ENCODE results near the gene PPP1R37. TPM values are rescaled to one million over a fixed set of nuclear protein-coding genes. Genes with fewer than 3 reads are reported as not detected.

The PPP1R37 gene
- total and polyA plus RNA-seq, 4 donors, result 7.1 to 22.7 (median 14.4) TPM

GRCh38 chr19:45125360-45125759, 32.4 kb downstream of the PPP1R37 start:
- H3K4me3 ChIP-seq (ENCODE audit: low read length in 2 of 2), result no peak overlapping the region
- WGBS, 2 donors, result 92 to 94% methylated on average over 9 of the region's 9 CpGs
- H3K4me1 ChIP-seq (ENCODE audit: control insufficient read depth in 1 of 2, insufficient read depth in 2 of 2, low read length in 2 of 2), result no peaks in the 10 kb centered on the region
- no peaks in the 10 kb centered on the region for H3K36me3 ChIP-seq (ENCODE audit: control insufficient read depth in 1 of 2, insufficient read depth in 2 of 2, low read length in 1 of 2)
- no peak overlapping the region for H3K27ac ChIP-seq (ENCODE audit: low read depth in 1 of 2, low read length in 2 of 2)
- ATAC-seq (ENCODE audit: low FRiP score) (no peak), DNase-seq (no peak)
- no peaks in the 10 kb centered on the region for H3K9me3 ChIP-seq (ENCODE audit: control insufficient read depth, low read length)
- intact Hi-C loops (cut with DNase I), result no loop called here
- H3K27me3 ChIP-seq (ENCODE audit: control insufficient read depth in 1 of 2, insufficient read depth in 2 of 2, low read length in 1 of 2), result no peaks in the 10 kb centered on the region

GRCh38 chr19:45125975-45126493, 33.1 kb downstream of the PPP1R37 start:
- DNase-seq, result peak in 1 of 2 donors; percentile 63
- no peaks in the 10 kb centered on the region for H3K36me3 ChIP-seq (ENCODE audit: control insufficient read depth in 1 of 2, insufficient read depth in 2 of 2, low read length in 1 of 2)
- no peak overlapping the region for H3K4me3 ChIP-seq (ENCODE audit: low read length in 2 of 2)
- no peaks in the 10 kb centered on the region for H3K9me3 ChIP-seq (ENCODE audit: control insufficient read depth, low read length)
- no peak overlapping the region for H3K27ac ChIP-seq (ENCODE audit: low read depth in 1 of 2, low read length in 2 of 2)
- 63% methylated on average over 12 of the region's 12 CpGs for WGBS, 2 donors
- no peaks in the 10 kb centered on the region for H3K27me3 ChIP-seq (ENCODE audit: control insufficient read depth in 1 of 2, insufficient read depth in 2 of 2, low read length in 1 of 2)
- H3K4me1 ChIP-seq (ENCODE audit: control insufficient read depth in 1 of 2, insufficient read depth in 2 of 2, low read length in 2 of 2), result no peaks in the 10 kb centered on the region
- intact Hi-C loops (cut with DNase I), result no loop called here
- no peak for ATAC-seq (ENCODE audit: low FRiP score)

GRCh38 chr19:45126654-45127053, 33.7 kb downstream of the PPP1R37 start:
- no peaks in the 10 kb centered on the region for H3K9me3 ChIP-seq (ENCODE audit: control insufficient read depth, low read length)
- no peaks in the 10 kb centered on the region for H3K36me3 ChIP-seq (ENCODE audit: control insufficient read depth in 1 of 2, insufficient read depth in 2 of 2, low read length in 1 of 2)
- DNase-seq, result no peak
- H3K4me1 ChIP-seq (ENCODE audit: control insufficient read depth in 1 of 2, insufficient read depth in 2 of 2, low read length in 2 of 2), result no peaks in the 10 kb centered on the region
- 95 to 96% methylated on average over 7 of the region's 7 CpGs for WGBS, 2 donors
- no peak overlapping the region for H3K27ac ChIP-seq (ENCODE audit: low read depth in 1 of 2, low read length in 2 of 2)
- ATAC-seq (ENCODE audit: low FRiP score), result no peak
- intact Hi-C loops (cut with DNase I), result no loop called here
- H3K4me3 ChIP-seq (ENCODE audit: low read length in 2 of 2), result no peak overlapping the region
- no peaks in the 10 kb centered on the region for H3K27me3 ChIP-seq (ENCODE audit: control insufficient read depth in 1 of 2, insufficient read depth in 2 of 2, low read length in 1 of 2)

GRCh38 chr19:45128146-45128545, 35.2 kb downstream of the PPP1R37 start:
- Histone ChIP-seq H3K36me3 (ENCODE audit: control insufficient read depth in 1 of 2, insufficient read depth in 2 of 2, low read length in 1 of 2) (no peaks in the 10 kb centered on the region), H3K4me1 (ENCODE audit: control insufficient read depth in 1 of 2, insufficient read depth in 2 of 2, low read length in 2 of 2) (no peaks in the 10 kb centered on the region), H3K27me3 (ENCODE audit: control insufficient read depth in 1 of 2, insufficient read depth in 2 of 2, low read length in 1 of 2) (no peaks in the 10 kb centered on the region), H3K9me3 (ENCODE audit: control insufficient read depth, low read length) (no peaks in the 10 kb centered on the region), H3K4me3 (ENCODE audit: low read length in 2 of 2) (no peak overlapping the region), H3K27ac (ENCODE audit: low read depth in 1 of 2, low read length in 2 of 2) (no peak overlapping the region)
- ATAC-seq (ENCODE audit: low FRiP score) (no peak), DNase-seq (no peak)
- intact Hi-C loops (cut with DNase I), result no loop called here
- WGBS, 2 donors, result 94% methylated on average over 5 of the region's 5 CpGs

- Histone ChIP-seq H3K4me1 (ENCODE audit: control insufficient read depth in 1 of 2, insufficient read depth in 2 of 2, low read length in 2 of 2) (no peaks in the 10 kb centered on the region), H3K4me3 (ENCODE audit: low read length in 2 of 2) (no peak overlapping the region), H3K9me3 (ENCODE audit: control insufficient read depth, low read length) (no peaks in the 10 kb centered on the region), H3K27me3 (ENCODE audit: control insufficient read depth in 1 of 2, insufficient read depth in 2 of 2, low read length in 1 of 2) (no peaks in the 10 kb centered on the region), H3K27ac (ENCODE audit: low read depth in 1 of 2, low read length in 2 of 2) (no peak overlapping the region), H3K36me3 (ENCODE audit: control insufficient read depth in 1 of 2, insufficient read depth in 2 of 2, low read length in 1 of 2) (no peaks in the 10 kb centered on the region)
- ATAC-seq (ENCODE audit: low FRiP score) (no peak), DNase-seq (no peak)
- intact Hi-C loops (cut with DNase I), result no loop called here
- 88 to 93% methylated on average over 5 of the region's 5 CpGs for WGBS, 2 donors
These were observed 35.8 kb downstream of the PPP1R37 start for GRCh38 chr19:45128806-45129205.

GRCh38 chr19:45130236-45130635, 37.3 kb downstream of the PPP1R37 start:
- WGBS, 2 donors, result 85 to 91% methylated on average over 13 of the region's 13 CpGs
- no peak for DNase-seq
- Histone ChIP-seq H3K27me3 (ENCODE audit: control insufficient read depth in 1 of 2, insufficient read depth in 2 of 2, low read length in 1 of 2) (no peaks in the 10 kb centered on the region), H3K36me3 (ENCODE audit: control insufficient read depth in 1 of 2, insufficient read depth in 2 of 2, low read length in 1 of 2) (no peaks in the 10 kb centered on the region), H3K4me1 (ENCODE audit: control insufficient read depth in 1 of 2, insufficient read depth in 2 of 2, low read length in 2 of 2) (no peaks in the 10 kb centered on the region), H3K9me3 (ENCODE audit: control insufficient read depth, low read length) (no peaks in the 10 kb centered on the region), H3K4me3 (ENCODE audit: low read length in 2 of 2) (no peak overlapping the region), H3K27ac (ENCODE audit: low read depth in 1 of 2, low read length in 2 of 2) (no peak overlapping the region)
- intact Hi-C loops (cut with DNase I), result no loop called here
- no peak for ATAC-seq (ENCODE audit: low FRiP score)

GRCh38 chr19:45130888-45131615, 38.1 kb downstream of the PPP1R37 start:
- no peak for DNase-seq
- H3K4me3 ChIP-seq (ENCODE audit: low read length in 2 of 2), result no peak overlapping the region
- H3K9me3 ChIP-seq (ENCODE audit: control insufficient read depth, low read length), result no peaks in the 10 kb centered on the region
- H3K4me1 ChIP-seq (ENCODE audit: control insufficient read depth in 1 of 2, insufficient read depth in 2 of 2, low read length in 2 of 2), result no peaks in the 10 kb centered on the region
- 61 to 62% methylated on average over 13 of the region's 13 CpGs for WGBS, 2 donors
- intact Hi-C loops (cut with DNase I), result no loop called here
- no peaks in the 10 kb centered on the region for H3K27me3 ChIP-seq (ENCODE audit: control insufficient read depth in 1 of 2, insufficient read depth in 2 of 2, low read length in 1 of 2)
- no peak overlapping the region for H3K27ac ChIP-seq (ENCODE audit: low read depth in 1 of 2, low read length in 2 of 2)
- H3K36me3 ChIP-seq (ENCODE audit: control insufficient read depth in 1 of 2, insufficient read depth in 2 of 2, low read length in 1 of 2), result no peaks in the 10 kb centered on the region
- ATAC-seq (ENCODE audit: low FRiP score), result no peak

GRCh38 chr19:45133661-45134060, 40.7 kb downstream of the PPP1R37 start:
- DNase-seq (no peak), ATAC-seq (ENCODE audit: low FRiP score) (no peak)
- intact Hi-C loops (cut with DNase I), result no loop called here
- Histone ChIP-seq H3K4me3 (ENCODE audit: low read length in 2 of 2) (no peak overlapping the region), H3K36me3 (ENCODE audit: control insufficient read depth in 1 of 2, insufficient read depth in 2 of 2, low read length in 1 of 2) (no peaks in the 10 kb centered on the region), H3K27me3 (ENCODE audit: control insufficient read depth in 1 of 2, insufficient read depth in 2 of 2, low read length in 1 of 2) (no peaks in the 10 kb centered on the region), H3K4me1 (ENCODE audit: control insufficient read depth in 1 of 2, insufficient read depth in 2 of 2, low read length in 2 of 2) (no peaks in the 10 kb centered on the region), H3K9me3 (ENCODE audit: control insufficient read depth, low read length) (no peaks in the 10 kb centered on the region), H3K27ac (ENCODE audit: low read depth in 1 of 2, low read length in 2 of 2) (no peak overlapping the region)
- 90 to 92% methylated on average over 8 of the region's 8 CpGs for WGBS, 2 donors

GRCh38 chr19:45135176-45135885, 42.4 kb downstream of the PPP1R37 start:
- Histone ChIP-seq H3K27me3 (ENCODE audit: control insufficient read depth in 1 of 2, insufficient read depth in 2 of 2, low read length in 1 of 2) (no peaks in the 10 kb centered on the region), H3K4me1 (ENCODE audit: control insufficient read depth in 1 of 2, insufficient read depth in 2 of 2, low read length in 2 of 2) (no peaks in the 10 kb centered on the region), H3K36me3 (ENCODE audit: control insufficient read depth in 1 of 2, insufficient read depth in 2 of 2, low read length in 1 of 2) (no peaks in the 10 kb centered on the region), H3K9me3 (ENCODE audit: control insufficient read depth, low read length) (no peaks in the 10 kb centered on the region), H3K27ac (ENCODE audit: low read depth in 1 of 2, low read length in 2 of 2) (no peak overlapping the region), H3K4me3 (ENCODE audit: low read length in 2 of 2) (no peak overlapping the region)
- intact Hi-C loops (cut with DNase I), result no loop called here
- WGBS, 2 donors, result 96 to 97% methylated on average over 21 of the region's 21 CpGs
- no peak for DNase-seq
- no peak for ATAC-seq (ENCODE audit: low FRiP score)
